CD4-positive, alpha-beta T cell treated with Interleukin-1 beta for 1 hour (primary cell): ENCODE data around the gene MYZAP.

ENCODE experiments used
- DNase-seq, 2 donors: peaks; one replicate each; pipeline ENCODE4 v3.0.0-alpha.2; 2020 to 2022

MYZAP gene

DNA sequence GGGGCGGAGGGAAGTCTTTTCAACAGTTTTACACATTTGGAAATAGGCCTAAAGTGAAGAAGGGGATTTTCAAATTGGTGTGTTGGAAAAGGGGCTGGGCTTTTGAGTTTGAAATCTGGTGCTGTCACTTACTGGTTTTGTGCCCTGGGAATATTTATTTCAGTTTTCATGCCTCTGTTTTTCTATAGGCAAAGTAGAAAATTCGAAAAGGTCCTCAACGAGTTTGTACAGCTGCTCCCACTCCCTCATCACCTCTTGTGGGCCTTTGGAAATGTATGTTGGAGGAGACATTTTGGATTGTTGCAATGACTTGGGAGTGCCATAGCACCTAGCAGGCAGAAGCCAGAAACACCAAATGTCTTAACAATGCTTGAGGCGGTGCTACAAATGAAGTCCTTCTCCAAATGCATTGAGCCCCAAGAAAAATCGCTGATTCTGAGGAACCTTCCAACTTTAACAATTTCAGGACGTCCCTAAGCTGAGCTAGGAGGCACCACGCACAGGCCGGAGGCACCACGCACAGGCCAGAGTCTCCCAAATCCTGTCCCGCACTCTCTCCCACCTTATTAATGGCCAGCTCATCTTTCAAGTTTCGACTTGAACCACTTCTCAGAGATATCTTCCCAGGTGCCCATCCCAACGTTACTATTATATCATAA is 114.2 kb downstream of the MYZAP start:
- DNase-seq, result no peak

DNA sequence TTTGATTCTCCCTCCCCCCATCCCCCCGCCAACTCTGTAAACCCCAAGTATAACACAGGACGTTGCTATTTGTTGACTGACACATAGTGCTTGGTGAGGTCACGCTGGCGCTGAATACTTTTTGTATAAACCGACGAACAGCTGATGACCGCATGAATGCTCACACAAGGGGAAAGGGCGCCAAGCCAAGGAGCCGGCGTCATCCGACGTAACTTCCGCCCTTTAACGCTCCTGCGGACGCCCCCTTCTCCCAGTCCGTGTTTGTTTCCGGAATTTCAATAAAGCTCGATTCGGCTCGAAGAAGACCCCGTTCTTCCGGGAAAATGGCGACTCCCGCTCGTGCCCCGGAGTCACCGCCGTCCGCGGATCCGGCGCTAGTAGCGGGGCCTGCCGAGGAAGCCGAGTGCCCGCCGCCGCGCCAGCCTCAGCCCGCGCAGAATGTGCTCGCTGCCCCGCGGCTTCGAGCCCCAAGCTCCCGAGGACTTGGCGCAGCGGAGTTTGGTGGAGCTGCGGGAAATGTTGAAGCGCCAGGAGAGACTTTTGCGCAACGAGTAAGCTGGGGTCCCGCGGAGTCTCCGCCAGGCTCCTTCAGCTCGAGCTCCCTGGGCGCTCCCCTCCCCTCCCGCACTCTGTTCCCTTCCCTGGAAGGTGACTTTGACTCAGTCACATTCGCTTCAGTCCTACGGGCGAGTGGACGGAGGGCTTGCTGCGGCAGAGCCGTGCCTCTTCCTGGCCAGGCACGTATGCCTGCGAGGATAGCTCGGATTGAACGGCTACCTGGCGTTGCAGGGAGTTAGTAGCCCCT is 114.9 kb downstream of the MYZAP start, which contains the start of gene POLR2M:
POLR2M (plus strand) TSS at position 310 of the 805 bp plus-strand sequence; CDS start at position 439, 129 bp downstream.
- peak; percentile 94 to 95 for DNase-seq

DNA sequence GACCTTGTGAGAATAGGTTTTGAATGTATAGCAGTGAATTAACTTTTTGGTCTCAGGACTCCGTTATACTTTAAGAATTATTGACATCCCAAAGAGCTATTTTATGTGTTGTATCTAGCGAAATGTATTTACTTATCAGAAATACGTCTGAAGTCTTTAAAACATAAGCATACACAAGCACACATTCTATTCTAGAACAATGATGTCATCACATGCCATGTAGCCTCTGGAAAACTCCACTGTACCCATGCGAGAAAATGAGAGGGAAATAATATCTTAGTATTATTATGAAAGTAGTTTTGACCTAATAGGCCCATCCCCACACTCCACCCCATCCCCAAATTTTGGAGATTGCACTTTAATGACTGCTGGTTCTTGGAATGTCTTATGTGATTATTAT is 116.3 kb downstream of the MYZAP start:
- no peak for DNase-seq

DNA sequence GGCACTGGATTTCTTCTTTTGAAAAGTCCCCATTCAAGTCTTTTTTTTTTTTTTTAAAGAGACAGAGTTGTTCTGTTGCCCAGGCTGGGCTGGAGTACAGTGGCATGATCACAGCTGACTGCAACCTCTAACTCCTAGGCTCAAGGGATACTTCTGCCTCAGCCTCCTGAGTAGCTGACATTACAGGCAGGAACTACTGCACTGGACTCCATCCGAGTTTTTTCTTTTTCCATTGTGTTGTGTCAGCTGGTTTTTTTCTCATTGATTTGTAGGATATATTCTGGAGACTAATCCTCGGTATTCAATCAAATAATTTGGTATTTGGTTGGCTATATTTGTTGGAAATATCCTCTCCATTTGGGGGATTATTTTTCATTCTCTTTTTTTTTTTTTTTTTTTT is 126.6 kb downstream of the MYZAP start:
- DNase-seq, result no peak

DNA sequence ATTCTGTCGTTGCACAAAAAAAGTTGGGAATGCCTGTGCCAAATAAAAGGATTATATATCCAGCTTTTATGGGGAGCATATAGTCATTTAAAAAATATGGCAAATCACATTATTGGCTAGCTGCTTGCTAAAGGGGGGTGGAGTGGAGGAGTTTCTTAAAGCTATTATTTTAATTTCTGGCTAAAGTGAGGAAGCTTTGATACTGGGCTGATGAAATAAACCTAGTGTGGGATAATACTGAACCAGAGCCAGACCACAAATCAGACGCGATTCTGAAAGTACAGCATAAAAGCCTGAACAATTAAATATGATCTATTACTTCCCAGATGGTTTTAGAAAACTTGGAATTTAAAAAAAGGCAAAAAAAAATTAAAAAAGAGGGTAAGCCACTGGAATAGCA is 129.2 kb downstream of the MYZAP start:
- no peak for DNase-seq

DNA sequence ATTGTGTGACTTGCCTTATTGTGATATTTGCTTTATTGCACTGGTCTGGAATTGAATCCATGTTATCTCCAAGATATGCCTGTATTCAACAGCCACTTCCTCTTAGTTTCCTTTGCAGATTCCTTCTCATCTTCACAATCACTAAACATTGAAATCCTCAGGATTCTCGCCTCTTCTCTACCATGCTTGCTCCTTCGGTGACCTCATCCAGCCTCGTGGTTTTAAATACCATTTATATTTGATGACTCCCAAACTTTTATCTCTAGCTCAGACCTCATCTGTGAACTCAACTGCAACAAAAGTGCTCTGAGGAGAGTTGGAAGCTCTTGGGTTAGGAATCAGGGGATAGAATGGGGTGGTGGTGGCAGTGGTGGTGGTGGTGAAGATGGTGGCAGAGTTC is 134.7 kb downstream of the MYZAP start:
- no peak for DNase-seq

DNA sequence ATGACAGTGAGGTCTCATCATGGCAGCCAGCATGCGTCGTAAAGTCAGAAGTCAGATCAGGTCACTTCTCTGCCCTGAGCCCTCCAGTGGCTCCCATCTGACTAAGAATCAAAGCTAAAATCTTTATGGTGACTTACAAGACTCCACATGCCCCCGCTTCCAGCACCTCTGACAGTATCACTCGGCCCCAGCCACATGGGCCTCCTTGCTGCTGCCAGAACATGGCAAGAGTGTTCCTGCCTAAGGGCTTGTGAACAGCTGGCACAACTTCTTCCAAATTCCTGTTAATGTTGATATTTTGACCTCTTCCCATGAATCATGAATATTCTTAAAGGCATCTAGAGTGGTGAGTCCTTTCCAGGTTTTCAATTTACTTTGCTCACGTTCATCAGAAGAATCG is 135.3 kb downstream of the MYZAP start:
- DNase-seq, result no peak

DNA sequence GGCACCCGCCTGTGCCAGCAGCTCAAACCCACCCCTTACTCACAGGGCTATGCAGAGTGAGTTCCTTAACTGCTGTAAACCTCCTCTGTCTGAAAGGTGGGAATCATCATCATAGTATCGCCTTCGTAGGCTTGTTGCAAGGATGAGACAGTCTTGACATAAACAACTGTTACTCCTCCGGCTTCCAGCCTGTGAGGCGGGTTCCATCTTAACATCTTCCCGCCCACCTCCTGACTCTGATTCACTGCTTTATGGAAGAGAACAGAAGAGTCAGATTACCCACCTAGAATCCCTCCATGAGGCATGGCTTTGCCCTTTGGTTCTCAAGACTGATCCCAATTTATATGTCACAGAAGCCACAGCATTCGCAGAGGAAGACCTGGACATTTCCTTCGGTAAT is 136.7 kb downstream of the MYZAP start:
- no peak for DNase-seq

DNA sequence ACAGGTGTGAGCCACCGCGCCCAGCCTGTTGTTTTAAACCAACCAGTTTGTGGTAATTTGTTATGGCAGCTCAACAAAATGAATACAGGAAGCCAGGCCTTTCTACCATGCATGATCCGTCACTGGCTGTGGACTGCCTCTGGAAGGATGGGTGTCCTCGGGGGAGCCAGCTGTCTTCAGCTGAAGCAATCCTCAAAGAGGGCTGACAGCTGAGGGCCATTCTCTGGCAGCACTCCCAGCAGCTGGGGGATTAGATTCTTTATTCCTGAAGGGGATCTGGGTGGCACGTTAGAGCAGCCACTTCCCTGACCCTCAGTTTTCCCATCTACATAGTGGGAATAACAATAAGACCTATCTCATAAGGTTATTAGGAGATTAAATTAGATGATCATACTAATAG is 139.2 kb downstream of the MYZAP start:
- DNase-seq, result no peak

DNA sequence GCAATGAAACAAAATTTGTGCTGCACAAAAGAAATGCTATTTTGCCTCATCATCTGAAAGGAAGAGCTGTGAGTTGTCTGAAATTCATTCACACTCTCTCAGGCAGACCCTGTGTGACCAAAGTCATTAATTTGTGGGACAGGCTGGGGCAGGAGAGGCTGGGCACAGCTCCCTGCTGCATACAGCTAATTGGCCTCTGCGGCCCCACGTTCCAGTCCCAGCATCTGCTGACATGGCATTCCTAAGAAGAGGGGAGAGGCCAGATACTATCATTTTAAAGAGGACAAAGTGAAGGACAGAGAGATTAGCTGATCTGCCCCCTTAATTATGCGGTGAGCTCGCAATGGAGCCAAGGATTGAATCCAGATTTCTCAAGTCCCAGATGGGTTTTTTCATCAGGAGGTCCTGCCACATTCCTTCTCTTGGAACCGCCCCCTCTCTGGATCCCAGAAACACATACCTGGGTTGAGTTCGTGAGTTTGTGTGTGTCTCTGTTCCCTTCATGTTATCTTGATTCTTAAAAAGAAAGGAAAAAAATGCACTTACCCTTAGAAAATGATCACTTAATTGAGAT is 139.9 kb downstream of the MYZAP start:
- no peak for DNase-seq

DNA sequence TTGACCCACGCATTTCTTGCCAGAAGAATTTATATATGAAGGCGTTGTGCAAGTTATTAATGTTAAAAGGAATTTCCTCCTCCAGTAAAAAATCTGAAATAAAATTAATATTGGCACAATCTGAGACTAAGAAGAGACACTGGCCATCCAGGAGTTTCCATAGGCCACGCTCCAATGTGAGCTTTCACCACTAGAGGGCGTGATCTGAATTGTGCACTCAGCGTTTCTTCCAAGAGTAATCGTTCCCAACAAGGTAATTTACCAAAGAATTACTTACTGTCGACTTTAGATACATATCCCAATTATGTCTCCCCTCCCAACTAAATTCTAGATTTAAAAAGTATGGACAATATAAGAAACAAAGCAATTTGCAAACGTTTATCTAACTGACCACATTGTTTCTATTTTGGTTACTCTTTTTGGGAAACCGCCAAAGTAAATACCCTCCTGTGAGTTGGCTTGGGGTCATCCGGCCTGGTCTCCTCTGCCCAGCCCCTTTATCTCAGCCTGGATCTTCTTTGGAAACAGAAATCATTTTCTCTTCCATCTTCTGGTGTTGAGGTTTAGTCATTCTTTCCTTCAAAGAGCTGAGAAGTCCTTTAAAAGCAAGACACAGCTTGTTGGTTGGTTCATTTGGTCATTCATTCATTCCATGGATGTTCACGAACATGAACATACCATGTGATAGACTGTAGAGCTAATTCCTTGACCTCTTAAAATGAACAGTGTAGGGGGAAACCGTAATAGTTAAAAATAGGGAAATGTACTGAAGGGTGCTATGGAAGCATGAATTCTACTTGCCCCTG is 141.0 kb downstream of the MYZAP start:
- peak; percentile 4 to 36 for DNase-seq

DNA sequence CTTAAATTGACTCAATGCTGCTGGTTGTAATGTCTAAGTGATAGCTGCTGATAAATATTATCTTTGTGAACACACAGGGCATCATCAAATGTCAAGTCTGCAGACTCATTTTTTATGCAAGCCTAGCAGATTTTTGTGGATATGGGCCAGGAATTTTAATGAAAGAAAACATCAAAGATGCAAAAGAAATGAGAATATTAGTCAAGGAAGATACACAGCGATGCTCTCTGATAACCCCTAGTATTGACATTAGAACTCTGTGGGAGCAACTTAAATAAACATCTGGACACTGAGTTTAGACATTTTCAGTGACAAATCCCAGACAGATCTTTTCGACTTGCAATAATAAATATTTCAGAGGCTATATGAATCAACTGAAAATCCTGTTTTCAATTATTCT is 143.2 kb downstream of the MYZAP start:
- no peak for DNase-seq
